ENCODE data around the gene ADCY10. TPM values are rescaled to one million over a fixed set of nuclear protein-coding genes. Genes with fewer than 3 reads are reported as not detected.

ADCY10 gene
- total and polyA plus RNA-seq, 2 experiments from 2014 or later, result not detected

DNA sequence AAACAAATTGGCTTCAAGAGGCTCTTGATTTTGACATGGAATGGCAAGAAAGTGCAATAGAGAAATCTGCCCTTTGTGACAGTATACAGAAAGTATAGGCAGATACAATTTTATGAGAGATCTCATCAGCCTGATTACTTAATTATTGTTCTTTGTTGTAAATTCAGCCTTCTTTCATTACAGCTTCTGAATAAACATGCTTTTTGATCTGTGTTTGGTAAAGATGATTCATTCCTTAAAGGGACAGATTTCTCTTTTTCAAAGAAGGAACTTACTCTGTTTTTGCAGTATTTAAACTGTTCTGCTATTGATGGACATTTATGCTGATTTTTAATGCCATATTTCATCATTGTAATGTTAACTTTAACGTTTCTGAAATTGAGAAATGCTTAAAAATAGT, 36.6 kb upstream of the ADCY10 start:
- H3K27ac Mint-ChIP-seq, result no peak overlapping the region
- Histone ChIP-seq H3K9me2 (ENCODE audit: insufficient read depth) (no peaks in the 10 kb centered on the region), H3K79me2 (replicated peaks; ENCODE audit: insufficient read depth) (peaks cover 73% of the 10 kb centered on the region), H3F3A (replicated peaks; ENCODE audit: low read depth) (no peaks in the 10 kb centered on the region), H3K4me3 (no peak overlapping the region), H3K27ac (ENCODE audit: low read depth) (no peak overlapping the region), H3K4me2 (no peak overlapping the region), H3K4me1 (ENCODE audit: insufficient read depth) (peaks cover 14% of the 10 kb centered on the region; the same call in 1 of the 2 replicates), H3K36me3 (ENCODE audit: insufficient read depth) (peaks cover 14% of the 10 kb centered on the region; the same call in 1 of the 2 replicates), H4K20me1 (replicated peaks; ENCODE audit: insufficient read depth) (peaks cover 13% of the 10 kb centered on the region; the same call in 1 of the 2 replicates), H2AFZ (no peak overlapping the region), H3K27me3 (ENCODE audit: insufficient read depth) (no peaks in the 10 kb centered on the region)
- H3K9me3 Mint-ChIP-seq, result no peaks in the 10 kb centered on the region
- TF ChIP-seq CREB1 (CRISPR knock-in tag; IDR thresholded peaks at IDR 0.05; ENCODE audit: low read depth), result no peak
- TF ChIP-seq, protein P1, sequence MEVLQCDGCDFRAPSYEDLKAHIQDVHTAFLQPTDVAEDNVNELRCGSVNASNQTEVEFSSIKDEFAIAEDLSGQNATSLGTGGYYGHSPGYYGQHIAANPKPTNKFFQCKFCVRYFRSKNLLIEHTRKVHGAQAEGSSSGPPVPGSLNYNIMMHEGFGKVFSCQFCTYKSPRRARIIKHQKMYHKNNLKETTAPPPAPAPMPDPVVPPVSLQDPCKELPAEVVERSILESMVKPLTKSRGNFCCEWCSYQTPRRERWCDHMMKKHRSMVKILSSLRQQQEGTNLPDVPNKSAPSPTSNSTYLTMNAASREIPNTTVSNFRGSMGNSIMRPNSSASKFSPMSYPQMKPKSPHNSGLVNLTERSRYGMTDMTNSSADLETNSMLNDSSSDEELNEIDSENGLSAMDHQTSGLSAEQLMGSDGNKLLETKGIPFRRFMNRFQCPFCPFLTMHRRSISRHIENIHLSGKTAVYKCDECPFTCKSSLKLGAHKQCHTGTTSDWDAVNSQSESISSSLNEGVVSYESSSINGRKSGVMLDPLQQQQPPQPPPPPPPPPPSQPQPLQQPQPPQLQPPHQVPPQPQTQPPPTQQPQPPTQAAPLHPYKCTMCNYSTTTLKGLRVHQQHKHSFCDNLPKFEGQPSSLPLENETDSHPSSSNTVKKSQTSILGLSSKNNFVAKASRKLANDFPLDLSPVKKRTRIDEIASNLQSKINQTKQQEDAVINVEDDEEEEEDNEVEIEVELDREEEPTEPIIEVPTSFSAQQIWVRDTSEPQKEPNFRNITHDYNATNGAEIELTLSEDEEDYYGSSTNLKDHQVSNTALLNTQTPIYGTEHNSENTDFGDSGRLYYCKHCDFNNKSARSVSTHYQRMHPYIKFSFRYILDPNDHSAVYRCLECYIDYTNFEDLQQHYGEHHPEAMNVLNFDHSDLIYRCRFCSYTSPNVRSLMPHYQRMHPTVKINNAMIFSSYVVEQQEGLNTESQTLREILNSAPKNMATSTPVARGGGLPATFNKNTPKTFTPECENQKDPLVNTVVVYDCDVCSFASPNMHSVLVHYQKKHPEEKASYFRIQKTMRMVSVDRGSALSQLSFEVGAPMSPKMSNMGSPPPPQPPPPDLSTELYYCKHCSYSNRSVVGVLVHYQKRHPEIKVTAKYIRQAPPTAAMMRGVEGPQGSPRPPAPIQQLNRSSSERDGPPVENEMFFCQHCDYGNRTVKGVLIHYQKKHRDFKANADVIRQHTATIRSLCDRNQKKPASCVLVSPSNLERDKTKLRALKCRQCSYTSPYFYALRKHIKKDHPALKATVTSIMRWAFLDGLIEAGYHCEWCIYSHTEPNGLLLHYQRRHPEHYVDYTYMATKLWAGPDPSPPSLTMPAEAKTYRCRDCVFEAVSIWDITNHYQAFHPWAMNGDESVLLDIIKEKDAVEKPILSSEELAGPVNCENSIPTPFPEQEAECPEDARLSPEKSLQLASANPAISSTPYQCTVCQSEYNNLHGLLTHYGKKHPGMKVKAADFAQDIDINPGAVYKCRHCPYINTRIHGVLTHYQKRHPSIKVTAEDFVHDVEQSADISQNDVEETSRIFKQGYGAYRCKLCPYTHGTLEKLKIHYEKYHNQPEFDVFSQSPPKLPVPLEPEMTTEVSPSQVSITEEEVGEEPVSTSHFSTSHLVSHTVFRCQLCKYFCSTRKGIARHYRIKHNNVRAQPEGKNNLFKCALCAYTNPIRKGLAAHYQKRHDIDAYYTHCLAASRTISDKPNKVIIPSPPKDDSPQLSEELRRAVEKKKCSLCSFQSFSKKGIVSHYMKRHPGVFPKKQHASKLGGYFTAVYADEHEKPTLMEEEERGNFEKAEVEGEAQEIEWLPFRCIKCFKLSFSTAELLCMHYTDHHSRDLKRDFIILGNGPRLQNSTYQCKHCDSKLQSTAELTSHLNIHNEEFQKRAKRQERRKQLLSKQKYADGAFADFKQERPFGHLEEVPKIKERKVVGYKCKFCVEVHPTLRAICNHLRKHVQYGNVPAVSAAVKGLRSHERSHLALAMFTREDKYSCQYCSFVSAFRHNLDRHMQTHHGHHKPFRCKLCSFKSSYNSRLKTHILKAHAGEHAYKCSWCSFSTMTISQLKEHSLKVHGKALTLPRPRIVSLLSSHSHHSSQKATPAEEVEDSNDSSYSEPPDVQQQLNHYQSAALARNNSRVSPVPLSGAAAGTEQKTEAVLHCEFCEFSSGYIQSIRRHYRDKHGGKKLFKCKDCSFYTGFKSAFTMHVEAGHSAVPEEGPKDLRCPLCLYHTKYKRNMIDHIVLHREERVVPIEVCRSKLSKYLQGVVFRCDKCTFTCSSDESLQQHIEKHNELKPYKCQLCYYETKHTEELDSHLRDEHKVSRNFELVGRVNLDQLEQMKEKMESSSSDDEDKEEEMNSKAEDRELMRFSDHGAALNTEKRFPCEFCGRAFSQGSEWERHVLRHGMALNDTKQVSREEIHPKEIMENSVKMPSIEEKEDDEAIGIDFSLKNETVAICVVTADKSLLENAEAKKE (CRISPR knock-in tag; IDR thresholded peaks at IDR 0.05), result no peak
- no peak for TF ChIP-seq POLR2AphosphoS5 (IDR thresholded peaks at IDR 0.05; ENCODE audit: low read depth)
- TF ChIP-seq ZNF331 (CRISPR knock-in tag; IDR thresholded peaks at IDR 0.05; ENCODE audit: low read depth), result no peak
- TF ChIP-seq, protein P2, sequence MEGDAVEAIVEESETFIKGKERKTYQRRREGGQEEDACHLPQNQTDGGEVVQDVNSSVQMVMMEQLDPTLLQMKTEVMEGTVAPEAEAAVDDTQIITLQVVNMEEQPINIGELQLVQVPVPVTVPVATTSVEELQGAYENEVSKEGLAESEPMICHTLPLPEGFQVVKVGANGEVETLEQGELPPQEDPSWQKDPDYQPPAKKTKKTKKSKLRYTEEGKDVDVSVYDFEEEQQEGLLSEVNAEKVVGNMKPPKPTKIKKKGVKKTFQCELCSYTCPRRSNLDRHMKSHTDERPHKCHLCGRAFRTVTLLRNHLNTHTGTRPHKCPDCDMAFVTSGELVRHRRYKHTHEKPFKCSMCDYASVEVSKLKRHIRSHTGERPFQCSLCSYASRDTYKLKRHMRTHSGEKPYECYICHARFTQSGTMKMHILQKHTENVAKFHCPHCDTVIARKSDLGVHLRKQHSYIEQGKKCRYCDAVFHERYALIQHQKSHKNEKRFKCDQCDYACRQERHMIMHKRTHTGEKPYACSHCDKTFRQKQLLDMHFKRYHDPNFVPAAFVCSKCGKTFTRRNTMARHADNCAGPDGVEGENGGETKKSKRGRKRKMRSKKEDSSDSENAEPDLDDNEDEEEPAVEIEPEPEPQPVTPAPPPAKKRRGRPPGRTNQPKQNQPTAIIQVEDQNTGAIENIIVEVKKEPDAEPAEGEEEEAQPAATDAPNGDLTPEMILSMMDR (conservative IDR thresholded peaks at IDR 0.05; ENCODE audit: low read depth in 2 of 2), result no peak
- no peak for TF ChIP-seq EZH2phosphoT487 (IDR thresholded peaks at IDR 0.05; ENCODE audit: unreplicated experiment)
- TF ChIP-seq, protein P3, sequence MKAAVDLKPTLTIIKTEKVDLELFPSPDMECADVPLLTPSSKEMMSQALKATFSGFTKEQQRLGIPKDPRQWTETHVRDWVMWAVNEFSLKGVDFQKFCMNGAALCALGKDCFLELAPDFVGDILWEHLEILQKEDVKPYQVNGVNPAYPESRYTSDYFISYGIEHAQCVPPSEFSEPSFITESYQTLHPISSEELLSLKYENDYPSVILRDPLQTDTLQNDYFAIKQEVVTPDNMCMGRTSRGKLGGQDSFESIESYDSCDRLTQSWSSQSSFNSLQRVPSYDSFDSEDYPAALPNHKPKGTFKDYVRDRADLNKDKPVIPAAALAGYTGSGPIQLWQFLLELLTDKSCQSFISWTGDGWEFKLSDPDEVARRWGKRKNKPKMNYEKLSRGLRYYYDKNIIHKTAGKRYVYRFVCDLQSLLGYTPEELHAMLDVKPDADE (IDR thresholded peaks at IDR 0.05), result no peak
- TF ChIP-seq STAT1 (IDR thresholded peaks at IDR 0.05; ENCODE audit: unreplicated experiment), result no peak
- no peak for ATAC-seq
- peaks cover 15% of the 10 kb centered on the region for H3K4me1 Mint-ChIP-seq
- DNase-seq (ENCODE audit: low spot score), result no peak
- H3K27me3 Mint-ChIP-seq (ENCODE audit: insufficient read depth, low read depth, poor library complexity), result no peaks in the 10 kb centered on the region
- peaks cover 43% of the 10 kb centered on the region for H3K36me3 Mint-ChIP-seq (ENCODE audit: low read depth)
- H3K4me3 Mint-ChIP-seq, result no peak overlapping the region

All from GM23338 (cell line).